WERI-Rb-1 (cell line): ENCODE data around the gene MDFI.

Experiments used
- DNase-seq: peaks from one replicate; pipeline ENCODE4 v3.0.0-alpha.2; 2020
- H3K27ac ChIP-seq: fragments of 250-450 bp; sonication (Bioruptor Pico); 2 replicates; pipeline ENCODE4 v1.5.1; 2020; ENCODE audit warnings: mild to moderate bottlenecking, moderate library complexity
- H3K27me3 ChIP-seq: fragments of 250-450 bp; sonication (Bioruptor Pico); 2 replicates; pipeline ENCODE4 v1.5.1; 2021; ENCODE audit warnings: mild to moderate bottlenecking, low read depth, moderate library complexity; ENCODE audit not compliant: insufficient read depth, severe bottlenecking
- H3K36me3 ChIP-seq: fragments of 250-450 bp; sonication (Bioruptor Pico); 2 replicates; pipeline ENCODE4 v1.5.1; 2020; ENCODE audit warnings: mild to moderate bottlenecking, moderate library complexity
- H3K4me3 ChIP-seq: 2 replicates; pipeline ENCODE4 v1.5.1; 2011; ENCODE audit warnings: low read depth, mild to moderate bottlenecking, control low read depth, low read length
- H3K9me3 ChIP-seq: fragments of 250-450 bp; sonication (Bioruptor Pico); 2 replicates; pipeline ENCODE4 v1.5.1; 2021; ENCODE audit warnings: mild to moderate bottlenecking, moderate library complexity; ENCODE audit not compliant: severe bottlenecking
- CTCF ChIP-seq: IDR thresholded peaks from 2 replicates; pipeline ENCODE4 v1.5.1; 2011; ENCODE audit warnings: low read depth, mild to moderate bottlenecking, control low read depth, inconsistent platforms, low read length

The MDFI gene

DNA sequence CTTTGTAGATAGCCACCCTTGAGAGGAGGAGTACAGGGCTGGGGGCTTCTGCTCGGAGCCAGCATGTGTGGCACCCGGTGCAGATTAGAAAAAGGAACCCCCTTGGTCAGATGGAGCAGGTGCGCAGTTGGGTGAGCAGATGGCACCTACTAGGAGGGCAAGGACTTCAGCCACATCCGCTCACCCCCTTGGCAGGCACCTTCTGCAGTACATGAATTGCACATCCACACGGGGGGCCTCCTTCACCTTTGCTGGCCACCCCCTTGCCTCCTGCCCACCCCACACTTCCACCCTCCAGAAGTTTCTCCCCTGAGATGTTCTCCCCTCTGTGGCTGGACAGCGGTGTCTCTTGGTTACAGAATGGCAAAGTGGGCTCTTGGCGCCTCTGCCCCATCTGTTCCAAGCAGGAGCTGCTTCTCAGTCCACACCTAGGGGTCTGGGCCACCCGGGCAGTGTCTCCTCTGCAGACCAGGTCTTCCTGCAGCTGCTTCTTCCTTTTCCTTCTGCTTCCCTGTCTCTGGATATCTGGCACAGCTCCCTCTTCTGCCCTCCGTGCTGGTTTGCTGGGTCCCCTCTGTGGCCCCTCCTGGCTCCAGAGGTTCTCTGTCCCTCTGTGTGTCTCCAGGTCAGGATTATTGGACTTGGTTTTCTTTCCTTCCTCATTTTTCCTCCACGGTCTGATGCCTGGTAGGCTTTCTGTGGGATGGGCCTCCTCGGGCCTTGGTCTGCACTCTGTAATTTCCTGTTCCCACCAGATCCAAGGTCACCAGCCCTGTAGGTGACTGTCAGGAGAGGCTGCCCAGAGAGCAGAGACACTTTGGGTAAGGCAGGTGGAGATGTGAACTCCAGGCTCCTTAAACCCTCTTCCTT, 4.1 kb downstream of the MDFI start:
- no peak for DNase-seq
- TF ChIP-seq CTCF, result no peak
- Histone ChIP-seq H3K9me3 (no peaks in the 10 kb centered on the region), H3K27ac (peak overlapping the region; percentile 94), H3K27me3 (no peaks in the 10 kb centered on the region), H3K36me3 (peaks cover 43% of the 10 kb centered on the region), H3K4me3 (no peak overlapping the region)

GRCh38 chr6:41642960-41643898, 5.0 kb downstream of the MDFI start:
- Histone ChIP-seq H3K27ac (peak overlapping the region; percentile 94), H3K9me3 (no peaks in the 10 kb centered on the region), H3K36me3 (peaks cover 50% of the 10 kb centered on the region), H3K27me3 (no peaks in the 10 kb centered on the region), H3K4me3 (no peak overlapping the region)
- DNase-seq, result no peak
- no peak for TF ChIP-seq CTCF

DNA sequence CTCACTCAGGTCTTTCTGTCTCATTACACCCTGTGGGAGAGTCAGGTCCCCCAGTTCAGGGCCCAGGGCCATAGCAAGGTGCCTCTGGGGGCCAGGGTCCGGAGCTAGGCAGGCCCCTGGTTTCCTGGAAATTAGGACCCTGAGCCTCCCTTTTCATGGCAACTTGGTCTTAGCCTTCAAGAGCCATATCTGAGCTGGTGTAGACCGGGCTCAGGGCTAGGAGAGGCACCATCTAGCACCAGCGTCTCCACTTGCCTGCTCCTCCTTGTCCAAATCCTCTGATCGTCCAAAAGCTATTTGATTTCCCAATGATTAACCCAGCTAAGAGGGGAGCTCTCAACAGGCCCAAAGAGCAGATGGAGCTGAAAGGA, 5.6 kb downstream of the MDFI start:
- no peaks in the 10 kb centered on the region for H3K9me3 ChIP-seq
- peaks cover 57% of the 10 kb centered on the region for H3K36me3 ChIP-seq
- H3K4me3 ChIP-seq, result no peak overlapping the region; the same call in 1 of the 2 replicates
- H3K27ac ChIP-seq, result peak overlapping the region; percentile 94
- no peak for TF ChIP-seq CTCF
- DNase-seq, result no peak
- H3K27me3 ChIP-seq, result no peaks in the 10 kb centered on the region

- DNase-seq, result peak; percentile 97
- peaks cover 61% of the 10 kb centered on the region for H3K36me3 ChIP-seq
Observed at GRCh38 chr6:41644297-41644879, 6.1 kb downstream of the MDFI start.

More at GRCh38 chr6:41644297-41644879, 6.1 kb downstream of the MDFI start:
- Histone ChIP-seq H3K9me3 (no peaks in the 10 kb centered on the region), H3K27me3 (no peaks in the 10 kb centered on the region), H3K27ac (peak overlapping the region; percentile 94), H3K4me3 (peak overlapping the region; percentile 6; the same call in 1 of the 2 replicates)
- TF ChIP-seq CTCF, result no peak
